Neutrophil (primary cell): ENCODE measurements around the gene TRIM27.

Source experiments
- H3K27ac ChIP-seq: fragments of 200-600 bp; sonication (generic); 2 replicates; pipeline ENCODE4 v1.5.1; 2016; ENCODE audit warnings: mild to moderate bottlenecking, moderate library complexity
- H3K27me3 ChIP-seq: fragments of 200-600 bp; sonication (generic); 2 replicates; pipeline ENCODE4 v1.6.0; 2016; ENCODE audit warnings: mild to moderate bottlenecking
- H3K36me3 ChIP-seq: fragments of 200-600 bp; sonication (generic); 2 replicates; pipeline ENCODE4 v1.5.1; 2017
- H3K4me1 ChIP-seq, 2 experiments: fragments of 200-600 bp in 1 of 2; sonication (generic) in 1 of 2; 1 replicate in 1 of 2; 2 replicates in 1 of 2; pipeline versions ENCODE4 v1.5.1 to v1.6.1; 2013 to 2016; ENCODE audit warnings: low read depth in 1 of 2, low read length in 1 of 2, mild to moderate bottlenecking in 1 of 2, moderate library complexity in 1 of 2; ENCODE audit not compliant: control insufficient read depth in 1 of 2, insufficient read depth in 1 of 2
- H3K4me3 ChIP-seq, 2 experiments: fragments of 200-600 bp in 1 of 2; sonication (generic) in 1 of 2; 1 replicate in 1 of 2; 2 replicates in 1 of 2; pipeline ENCODE4 v1.5.1; 2013 to 2016; ENCODE audit warnings: low read depth in 1 of 2, low read length in 1 of 2, mild to moderate bottlenecking in 1 of 2, moderate library complexity in 1 of 2
- H3K9me3 ChIP-seq: fragments of 200-600 bp; sonication (generic); 2 replicates; pipeline ENCODE4 v1.5.1; 2016
- TF ChIP-seq, protein P1 (sequence below): fragments of 200-600 bp; sonication (generic); IDR thresholded peaks from 2 replicates; pipeline ENCODE4 v1.5.1; 2016; ENCODE audit warnings: antibody characterized with exemption

TRIM27 gene

DNA sequence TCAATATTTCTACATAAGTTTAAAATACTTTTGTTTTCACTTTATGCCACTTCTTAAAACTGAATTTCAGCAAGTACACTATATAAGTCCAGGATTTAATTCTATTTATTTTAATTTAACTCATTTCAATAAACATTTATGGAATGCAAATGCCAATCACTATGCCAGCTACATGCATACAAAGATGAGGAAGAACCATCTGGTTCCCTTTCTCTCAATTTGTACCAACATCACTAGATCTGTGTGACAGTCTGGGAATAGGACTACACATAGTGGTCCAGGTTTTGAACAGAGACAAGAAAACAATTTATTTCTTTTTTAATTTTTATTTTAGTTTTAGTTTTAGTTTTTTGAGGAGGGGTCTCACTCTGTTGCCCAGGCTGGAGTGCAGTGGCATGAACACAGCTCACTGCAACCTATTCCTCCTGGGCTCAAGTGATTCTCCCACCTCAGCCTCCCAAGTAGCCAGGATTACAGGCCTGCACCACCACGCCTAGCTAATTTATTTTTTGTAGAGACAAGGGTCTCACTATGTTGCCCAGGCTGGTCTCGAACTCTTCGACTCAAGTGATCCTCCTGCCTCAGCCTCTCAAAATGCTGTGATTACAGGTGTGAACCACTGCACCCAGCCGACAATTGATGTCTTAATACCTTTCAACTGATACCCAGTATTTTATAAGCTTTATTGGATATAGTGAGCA is 35.8 kb downstream of the TRIM27 start:
- Histone ChIP-seq H3K36me3 (no peaks in the 10 kb centered on the region), H3K27me3 (peaks cover 38% of the 10 kb centered on the region), H3K4me3 (no peak overlapping the region), H3K9me3 (no peaks in the 10 kb centered on the region), H3K4me1 (no peaks in the 10 kb centered on the region), H3K27ac (no peak overlapping the region)
- TF ChIP-seq, protein P1, sequence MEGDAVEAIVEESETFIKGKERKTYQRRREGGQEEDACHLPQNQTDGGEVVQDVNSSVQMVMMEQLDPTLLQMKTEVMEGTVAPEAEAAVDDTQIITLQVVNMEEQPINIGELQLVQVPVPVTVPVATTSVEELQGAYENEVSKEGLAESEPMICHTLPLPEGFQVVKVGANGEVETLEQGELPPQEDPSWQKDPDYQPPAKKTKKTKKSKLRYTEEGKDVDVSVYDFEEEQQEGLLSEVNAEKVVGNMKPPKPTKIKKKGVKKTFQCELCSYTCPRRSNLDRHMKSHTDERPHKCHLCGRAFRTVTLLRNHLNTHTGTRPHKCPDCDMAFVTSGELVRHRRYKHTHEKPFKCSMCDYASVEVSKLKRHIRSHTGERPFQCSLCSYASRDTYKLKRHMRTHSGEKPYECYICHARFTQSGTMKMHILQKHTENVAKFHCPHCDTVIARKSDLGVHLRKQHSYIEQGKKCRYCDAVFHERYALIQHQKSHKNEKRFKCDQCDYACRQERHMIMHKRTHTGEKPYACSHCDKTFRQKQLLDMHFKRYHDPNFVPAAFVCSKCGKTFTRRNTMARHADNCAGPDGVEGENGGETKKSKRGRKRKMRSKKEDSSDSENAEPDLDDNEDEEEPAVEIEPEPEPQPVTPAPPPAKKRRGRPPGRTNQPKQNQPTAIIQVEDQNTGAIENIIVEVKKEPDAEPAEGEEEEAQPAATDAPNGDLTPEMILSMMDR, result no peak

DNA sequence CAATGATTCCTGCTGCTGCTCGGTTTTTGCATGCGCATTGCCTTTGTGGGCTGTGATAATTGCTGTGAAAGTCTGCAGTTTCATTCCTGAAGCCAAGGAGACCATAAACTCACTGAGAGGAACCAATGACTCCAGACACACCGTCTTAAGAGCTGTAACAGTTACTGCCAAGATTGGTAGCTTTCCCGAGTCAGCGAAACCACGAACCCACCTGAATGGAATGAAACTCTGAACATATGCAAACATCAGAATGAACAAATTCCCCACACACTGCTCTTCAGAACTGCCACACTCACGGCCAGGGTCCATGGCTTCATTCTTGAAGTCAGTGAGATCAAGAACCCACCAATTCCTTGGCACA is 37.7 kb downstream of the TRIM27 start:
- no peaks in the 10 kb centered on the region for H3K9me3 ChIP-seq
- TF ChIP-seq, protein P1, result no peak
- peaks cover 53% of the 10 kb centered on the region for H3K27me3 ChIP-seq
- H3K4me3 ChIP-seq, result no peak overlapping the region
- H3K36me3 ChIP-seq, result no peaks in the 10 kb centered on the region
- no peak overlapping the region for H3K27ac ChIP-seq
- peaks cover 0 to 3% of the 10 kb centered on the region in 2 experiments for H3K4me1 ChIP-seq

DNA sequence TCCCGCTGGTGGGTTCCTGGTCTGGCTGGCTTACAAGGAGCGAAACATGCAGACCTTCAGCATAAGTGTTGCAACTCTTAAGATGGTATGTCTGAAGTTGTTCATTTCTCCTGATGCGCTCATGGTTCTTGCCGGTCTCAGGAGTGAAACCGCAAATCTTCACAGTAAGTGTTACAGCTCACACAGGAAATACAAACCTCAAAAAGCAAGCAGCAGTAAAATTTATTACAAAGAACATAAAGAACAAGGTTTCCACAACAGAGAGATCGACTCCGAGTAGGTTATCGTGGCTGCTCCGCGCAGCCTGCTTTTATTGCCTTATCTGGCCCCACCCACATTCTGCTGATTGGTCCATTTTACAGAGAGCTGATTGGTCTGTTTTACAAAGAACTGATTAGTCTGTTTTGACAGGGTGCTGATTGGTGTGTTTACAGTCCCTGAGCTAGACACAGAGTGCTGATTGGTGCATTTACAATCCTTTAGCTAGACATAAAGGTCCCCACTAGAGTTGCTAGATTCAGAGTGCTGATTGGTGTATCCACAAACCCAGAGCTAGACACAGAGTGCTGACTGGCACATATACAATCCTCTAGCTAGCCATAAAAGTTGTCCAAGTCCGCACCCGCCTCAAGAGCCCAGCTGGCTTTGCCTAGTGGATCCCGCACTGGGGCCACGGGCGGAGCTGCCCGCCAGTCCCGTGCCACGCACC is 39.2 kb downstream of the TRIM27 start:
- no peak overlapping the region for H3K4me3 ChIP-seq
- H3K9me3 ChIP-seq, result no peaks in the 10 kb centered on the region
- no peaks in the 10 kb centered on the region for H3K36me3 ChIP-seq
- H3K27ac ChIP-seq, result no peak overlapping the region
- TF ChIP-seq, protein P1, result no peak
- peaks cover 0 to 9% of the 10 kb centered on the region in 2 experiments for H3K4me1 ChIP-seq
- peaks cover 68% of the 10 kb centered on the region for H3K27me3 ChIP-seq

GRCh38 chr6:28880894-28881780 is 42.6 kb downstream of the TRIM27 start:
- Histone ChIP-seq H3K9me3 (no peaks in the 10 kb centered on the region), H3K4me3 (no peak overlapping the region), H3K27me3 (peaks cover 98% of the 10 kb centered on the region), H3K4me1 (peaks cover 0 to 9% of the 10 kb centered on the region in 2 experiments), H3K36me3 (no peaks in the 10 kb centered on the region), H3K27ac (no peak overlapping the region)
- TF ChIP-seq, protein P1, result no peak

- no peaks in the 10 kb centered on the region for H3K36me3 ChIP-seq
- H3K27ac ChIP-seq, result no peak overlapping the region
- H3K9me3 ChIP-seq, result no peaks in the 10 kb centered on the region
- TF ChIP-seq, protein P1, result no peak
- no peak overlapping the region for H3K4me3 ChIP-seq
- H3K27me3 ChIP-seq, result peaks cover 94% of the 10 kb centered on the region
- peaks cover 0 to 9% of the 10 kb centered on the region in 2 experiments for H3K4me1 ChIP-seq
Measured at GRCh38 chr6:28880519-28880893, 43.3 kb downstream of the TRIM27 start.
